K562 (cell line): ENCODE measurements around the gene GLIS2.
A peak's percentile ranks its signal among the peaks of the same experiment; 100 is the strongest.

Experiments used
- BRCA1 ChIP-seq, 2 experiments: fragments of 450-650 bp in 1 of 2; sonication (generic) in 1 of 2; formaldehyde crosslinking in 1 of 2; IDR thresholded peaks; 2 replicates each; pipeline versions ENCODE4 v1.5.0 to v1.6.1; 2017 to 2020; ENCODE audit warnings: mild to moderate bottlenecking in 1 of 2, missing genetic modification reagents in 1 of 2
- CHD1 ChIP-seq: fragments of 200-600 bp; sonication (generic); IDR thresholded peaks from one replicate; pipeline ENCODE4 v1.6.1; 2012; ENCODE audit warnings: mild to moderate bottlenecking, moderate library complexity, low read length, inconsistent platforms
- CHD2 ChIP-seq: IDR thresholded peaks from 2 replicates; pipeline ENCODE4 v1.6.1; 2011; ENCODE audit warnings: low read depth, low read length
- ETV6 ChIP-seq, 3 experiments: fragments of 150-350 bp in 1 of 3; sonication (generic) in 1 of 3; formaldehyde crosslinking in 1 of 3; IDR thresholded peaks; 2 replicates each; pipeline versions ENCODE4 v1.6.1 to v1.8.0; 2014 to 2022; ENCODE audit warnings: borderline replicate concordance in 2 of 3, low read depth in 2 of 3, antibody characterized with exemption in 1 of 3, low read length in 1 of 3, mild to moderate bottlenecking in 1 of 3, missing genetic modification reagents in 1 of 3
- EZH2 ChIP-seq: IDR thresholded peaks from 2 replicates; pipeline ENCODE4 v1.6.1; 2012; ENCODE audit warnings: low read depth, mild to moderate bottlenecking, inconsistent platforms, low read length, borderline replicate concordance
- POLR2AphosphoS5 ChIP-seq: IDR thresholded peaks from 2 replicates; pipeline ENCODE4 v1.6.1; 2011; ENCODE audit warnings: mild to moderate bottlenecking, low read depth, low read length, moderate library complexity; ENCODE audit not compliant: control insufficient read depth, insufficient read depth
- SLC30A9 ChIP-seq: fragments of 250-450 bp; sonication (Bioruptor Pico); IDR thresholded peaks from 2 replicates; pipeline ENCODE4 v1.8.0; 2022; ENCODE audit warnings: mild to moderate bottlenecking, moderate library complexity
- SP1 ChIP-seq: sonication (generic); formaldehyde crosslinking; IDR thresholded peaks from 2 replicates; pipeline ENCODE4 v1.8.1; 2022; ENCODE audit warnings: mild to moderate bottlenecking, missing genetic modification reagents
- SP2 ChIP-seq: IDR thresholded peaks from 2 replicates; pipeline ENCODE4 v1.6.1; 2011; ENCODE audit warnings: mild to moderate bottlenecking, low read depth, low read length, moderate library complexity; ENCODE audit not compliant: poor library complexity, severe bottlenecking; ENCODE audit errors: extremely low read depth
- ZBTB8A ChIP-seq: fragments of 450-650 bp; IDR thresholded peaks from 2 replicates; pipeline ENCODE4 v1.6.1; 2018; ENCODE audit warnings: mild to moderate bottlenecking, moderate library complexity; ENCODE audit not compliant: partially characterized antibody
- ZNF124 ChIP-seq: sonication (generic); formaldehyde crosslinking; IDR thresholded peaks from 2 replicates; pipeline ENCODE4 v1.8.1; 2022; ENCODE audit warnings: missing genetic modification reagents
- TF ChIP-seq, protein P1 (sequence below), 2 experiments: fragments of 450-650 bp in 1 of 2; sonication (generic) in 1 of 2; formaldehyde crosslinking in 1 of 2; IDR thresholded peaks in 1 of 2; conservative IDR thresholded peaks in 1 of 2; 2 replicates each; pipeline versions ENCODE4 v1.6.1 to v1.8.1; 2016 to 2023; ENCODE audit warnings: mild to moderate bottlenecking in 2 of 2, moderate library complexity in 2 of 2, inconsistent platforms in 1 of 2, missing genetic modification reagents in 1 of 2
- TF ChIP-seq, protein P2 (sequence below), 3 experiments: IDR thresholded peaks in 2 of 3; conservative IDR thresholded peaks in 1 of 3; 2 replicates each; pipeline ENCODE4 v1.5.1; 2011 to 2012; ENCODE audit warnings: low read length in 3 of 3, mild to moderate bottlenecking in 3 of 3, control low read depth in 2 of 3, improper control_type of control experiment in 1 of 3, inconsistent platforms in 1 of 3, low read depth in 1 of 3, mixed read lengths in 1 of 3, moderate library complexity in 1 of 3; ENCODE audit not compliant: insufficient read depth in 2 of 3

- TF ChIP-seq ZNF124 (CRISPR knock-in tag) (no peak), SP1 (0 out of 2 replicates have a peak, but pooled peaks have one; percentile 11), SP2 (no peak), ZBTB8A (no peak), ETV6 (IDR thresholded peaks at IDR 0.05; ENCODE audit: borderline replicate concordance in 1 of 2, low read depth in 2 of 2, low read length in 1 of 2) (no peak), ETV6 (CRISPR knock-in tag; IDR thresholded peaks at IDR 0.05; ENCODE audit: borderline replicate concordance) (0 out of 2 replicates have a peak, but pooled peaks have one; percentile 67), CHD2 (no peak), EZH2 (no peak), POLR2AphosphoS5 (no peak), CHD1 (no peak), BRCA1 (IDR thresholded peaks at IDR 0.05) (no peak), BRCA1 (CRISPR knock-in tag; IDR thresholded peaks at IDR 0.05) (no peak), SLC30A9 (CRISPR knock-in tag) (no peak)
- TF ChIP-seq, protein P1, sequence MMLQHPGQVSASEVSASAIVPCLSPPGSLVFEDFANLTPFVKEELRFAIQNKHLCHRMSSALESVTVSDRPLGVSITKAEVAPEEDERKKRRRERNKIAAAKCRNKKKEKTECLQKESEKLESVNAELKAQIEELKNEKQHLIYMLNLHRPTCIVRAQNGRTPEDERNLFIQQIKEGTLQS (IDR thresholded peaks at IDR 0.05) = no peak
- TF ChIP-seq, protein P1 (CRISPR knock-in tag; conservative IDR thresholded peaks at IDR 0.05) = no peak
- TF ChIP-seq, protein P2, sequence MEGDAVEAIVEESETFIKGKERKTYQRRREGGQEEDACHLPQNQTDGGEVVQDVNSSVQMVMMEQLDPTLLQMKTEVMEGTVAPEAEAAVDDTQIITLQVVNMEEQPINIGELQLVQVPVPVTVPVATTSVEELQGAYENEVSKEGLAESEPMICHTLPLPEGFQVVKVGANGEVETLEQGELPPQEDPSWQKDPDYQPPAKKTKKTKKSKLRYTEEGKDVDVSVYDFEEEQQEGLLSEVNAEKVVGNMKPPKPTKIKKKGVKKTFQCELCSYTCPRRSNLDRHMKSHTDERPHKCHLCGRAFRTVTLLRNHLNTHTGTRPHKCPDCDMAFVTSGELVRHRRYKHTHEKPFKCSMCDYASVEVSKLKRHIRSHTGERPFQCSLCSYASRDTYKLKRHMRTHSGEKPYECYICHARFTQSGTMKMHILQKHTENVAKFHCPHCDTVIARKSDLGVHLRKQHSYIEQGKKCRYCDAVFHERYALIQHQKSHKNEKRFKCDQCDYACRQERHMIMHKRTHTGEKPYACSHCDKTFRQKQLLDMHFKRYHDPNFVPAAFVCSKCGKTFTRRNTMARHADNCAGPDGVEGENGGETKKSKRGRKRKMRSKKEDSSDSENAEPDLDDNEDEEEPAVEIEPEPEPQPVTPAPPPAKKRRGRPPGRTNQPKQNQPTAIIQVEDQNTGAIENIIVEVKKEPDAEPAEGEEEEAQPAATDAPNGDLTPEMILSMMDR (IDR thresholded peaks at IDR 0.05 in 2 of 3, conservative IDR thresholded peaks at IDR 0.05 in 1 of 3; ENCODE audit: insufficient read depth in 2 of 3, low read depth in 1 of 3, low read length in 3 of 3) = no peak
These were observed 1.2 kb upstream of the GLIS2 start for GRCh38 chr16:4314532-4315185.
